SJCRH30 (cell line): ENCODE measurements around the gene COL9A1. TPM values are rescaled to one million over a fixed set of nuclear protein-coding genes. Genes with fewer than 3 reads are reported as not detected.

ENCODE experiments used
- DNase-seq, 2 experiments: peaks; one replicate each; pipeline ENCODE4 v3.0.0-alpha.2; 2015 to 2020
- H3K27ac ChIP-seq: fragments of 250-450 bp; sonication (Bioruptor Pico); 2 replicates; pipeline ENCODE4 v1.5.1; 2020; ENCODE audit warnings: mild to moderate bottlenecking, moderate library complexity
- H3K27me3 ChIP-seq: fragments of 250-450 bp; sonication (Bioruptor Pico); 2 replicates; pipeline ENCODE4 v1.5.1; 2020; ENCODE audit warnings: mild to moderate bottlenecking, moderate library complexity
- H3K36me3 ChIP-seq: fragments of 250-450 bp; sonication (Bioruptor Pico); 2 replicates; pipeline ENCODE4 v1.5.1; 2020; ENCODE audit warnings: mild to moderate bottlenecking, moderate library complexity
- H3K4me1 ChIP-seq: fragments of 250-450 bp; sonication (Bioruptor Pico); 2 replicates; pipeline ENCODE4 v1.5.1; 2020; ENCODE audit warnings: mild to moderate bottlenecking, moderate library complexity
- H3K4me3 ChIP-seq: fragments of 250-450 bp; sonication (Bioruptor Pico); 2 replicates; pipeline ENCODE4 v1.5.1; 2020; ENCODE audit warnings: mild to moderate bottlenecking, moderate library complexity
- H3K9me3 ChIP-seq: fragments of 250-450 bp; sonication (Bioruptor Pico); replicated peaks from 2 replicates; pipeline ENCODE4 v1.5.1; 2020; ENCODE audit warnings: mild to moderate bottlenecking, moderate library complexity
- total RNA-seq: library from RNA; depleted of rRNA; stranded (reverse); fragments of >200 nt; shearing (Covaris generic); gene quantifications from 2 replicates; pipeline ENCODE4 v1.2.3, GENCODE V29; 2014

COL9A1 gene
- total RNA-seq, 1 experiment from 2014 or later, result 4.8 TPM

DNA sequence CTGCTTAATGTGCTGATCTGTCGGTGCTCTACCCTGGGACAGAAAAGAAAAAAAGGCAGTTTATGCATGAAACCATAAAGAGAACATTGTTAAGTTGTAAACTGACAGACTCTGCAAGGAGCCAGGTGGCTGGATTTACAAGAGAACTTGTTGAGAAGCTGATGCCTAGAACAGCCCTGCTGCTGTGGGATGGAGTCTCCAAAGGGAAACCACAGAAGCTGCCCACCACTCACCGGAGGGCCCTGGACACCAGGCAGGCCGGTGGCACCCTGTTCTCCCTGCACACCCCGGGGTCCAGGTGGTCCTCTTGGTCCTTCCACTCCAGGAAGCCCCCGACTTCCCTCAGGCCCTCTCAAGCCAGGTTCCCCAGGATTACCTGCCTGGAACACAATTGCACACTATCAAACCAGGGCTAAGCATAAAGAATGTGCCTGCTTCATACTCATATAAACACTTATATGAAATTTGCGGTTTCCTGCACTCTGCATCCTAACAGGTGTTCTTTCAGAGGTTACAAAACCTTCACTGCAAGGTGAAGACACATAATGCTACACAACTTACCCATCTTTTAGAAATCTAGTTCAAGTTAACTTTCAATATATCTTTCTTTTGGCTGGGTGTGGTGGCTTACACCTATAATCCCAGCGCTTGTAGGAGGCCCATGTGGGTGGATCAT lies 68.2 kb downstream of the COL9A1 start:
- peak; percentile 69 to 85 for DNase-seq
- Histone ChIP-seq H3K4me3 (no peak overlapping the region), H3K36me3 (no peaks in the 10 kb centered on the region)

DNA sequence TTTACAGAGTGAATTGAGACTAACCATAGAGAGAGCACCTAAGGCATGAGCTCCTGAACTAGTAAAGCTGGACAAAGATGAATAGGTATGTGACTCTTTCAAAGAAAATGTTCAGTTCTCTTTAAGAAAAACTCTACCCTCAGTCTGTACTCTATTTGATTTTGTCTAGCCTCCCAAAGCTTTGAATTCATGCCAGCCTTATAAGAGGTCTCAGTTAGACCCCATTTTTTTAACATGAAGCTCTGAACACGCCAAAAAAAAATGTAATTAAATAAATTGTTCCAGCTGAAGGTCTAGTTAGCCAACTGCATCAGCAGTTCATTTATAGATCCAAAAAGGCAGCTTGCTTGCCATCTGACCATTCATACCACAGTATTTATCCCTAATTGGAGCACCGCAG lies 71.6 kb downstream of the COL9A1 start:
- Histone ChIP-seq H3K36me3 (no peaks in the 10 kb centered on the region), H3K4me1 (peaks cover 12% of the 10 kb centered on the region; the same call in 1 of the 2 replicates), H3K27me3 (no peaks in the 10 kb centered on the region), H3K27ac (no peak overlapping the region), H3K9me3 (no peaks in the 10 kb centered on the region), H3K4me3 (no peak overlapping the region)
- no peak for DNase-seq

More for the DNA sequence above, 68.2 kb downstream of the COL9A1 start:
- H3K4me1 ChIP-seq, result peaks cover 12% of the 10 kb centered on the region; the same call in 1 of the 2 replicates
- H3K9me3 ChIP-seq, result no peaks in the 10 kb centered on the region
- H3K27ac ChIP-seq, result peak overlapping the region; percentile 41
- no peaks in the 10 kb centered on the region for H3K27me3 ChIP-seq

DNA sequence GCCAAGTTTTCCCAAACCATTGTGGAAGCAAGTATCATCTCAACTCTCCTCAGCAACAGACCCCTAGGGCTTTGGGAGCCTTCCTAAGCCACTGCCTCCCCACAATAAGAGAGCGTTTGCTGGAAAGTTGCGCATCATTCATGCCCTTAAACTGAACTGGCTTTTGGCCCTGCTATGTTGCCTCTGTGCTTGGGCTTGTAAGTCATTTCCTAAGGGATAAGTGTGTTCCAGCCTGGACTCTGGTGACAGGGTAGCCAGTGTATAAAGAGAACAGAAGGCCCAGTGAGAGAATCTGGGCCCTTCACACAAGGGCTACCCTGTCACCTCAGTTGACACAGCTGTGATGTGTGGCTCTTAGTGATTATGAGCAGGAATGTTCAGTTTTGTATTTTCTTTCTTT lies 77.8 kb downstream of the COL9A1 start:
- no peak overlapping the region; the same call in 1 of the 2 replicates for H3K27ac ChIP-seq
- DNase-seq, result peak; percentile 72 to 87
- no peaks in the 10 kb centered on the region for H3K27me3 ChIP-seq
- no peaks in the 10 kb centered on the region for H3K36me3 ChIP-seq
- no peak overlapping the region for H3K4me3 ChIP-seq
- H3K9me3 ChIP-seq, result no peaks in the 10 kb centered on the region
- H3K4me1 ChIP-seq, result 0 out of 2 replicates have a peak, but pooled peaks cover 3% of the 10 kb centered on the region

DNA sequence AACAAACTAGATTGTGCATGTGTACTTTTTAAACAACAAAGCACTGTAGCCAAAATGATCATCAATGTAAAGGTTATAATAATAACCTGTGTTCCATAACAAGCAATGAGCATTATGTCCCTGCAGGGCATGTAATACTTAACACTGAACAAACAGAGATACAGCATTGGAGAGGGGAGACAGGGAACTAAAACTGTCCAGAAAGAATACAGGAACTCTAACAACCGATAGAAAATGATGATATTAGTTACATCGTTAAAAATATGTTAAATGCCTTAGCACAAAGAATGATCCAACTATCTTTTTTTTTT lies 80.5 kb downstream of the COL9A1 start:
- 0 out of 2 replicates have a peak, but pooled peaks cover 3% of the 10 kb centered on the region for H3K4me1 ChIP-seq
- no peak overlapping the region for H3K27ac ChIP-seq
- DNase-seq, result no peak
- no peaks in the 10 kb centered on the region for H3K36me3 ChIP-seq
- no peak overlapping the region for H3K4me3 ChIP-seq
- H3K9me3 ChIP-seq, result no peaks in the 10 kb centered on the region
- H3K27me3 ChIP-seq, result no peaks in the 10 kb centered on the region

DNA sequence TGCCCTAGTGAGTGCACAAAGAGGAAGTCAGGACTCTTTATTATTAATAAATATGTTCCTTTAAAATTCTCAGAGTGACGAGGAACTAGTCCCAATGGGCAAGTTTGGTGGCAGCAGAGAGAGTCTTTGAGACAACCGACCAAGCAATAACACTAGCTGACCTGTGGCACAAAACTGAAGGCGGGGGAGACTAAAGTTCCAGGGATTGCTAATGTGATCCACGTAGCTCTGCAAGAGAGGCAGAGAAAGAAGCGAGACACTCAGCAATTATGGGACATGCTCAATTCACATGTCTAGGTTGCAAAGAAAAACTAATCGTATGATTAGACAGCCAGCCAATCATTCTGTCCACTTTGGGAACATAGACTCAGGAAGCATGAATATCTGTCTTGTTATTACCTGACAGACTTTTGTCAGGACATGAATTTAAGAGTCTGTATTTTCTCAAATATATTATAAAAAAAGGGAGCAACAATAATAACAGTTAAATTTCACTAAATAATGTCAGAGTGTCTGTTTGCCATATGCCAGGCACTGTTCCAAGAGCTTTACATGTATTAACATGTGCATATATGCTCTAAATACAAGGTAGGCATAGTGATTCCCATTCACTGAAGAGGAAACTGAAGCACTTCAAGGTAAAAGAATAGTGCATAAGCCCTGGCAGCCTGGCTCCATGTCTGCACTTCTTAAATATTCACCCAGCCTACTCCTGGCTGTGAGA lies 81.0 kb downstream of the COL9A1 start:
- Histone ChIP-seq H3K36me3 (no peaks in the 10 kb centered on the region), H3K4me3 (no peak overlapping the region), H3K4me1 (0 out of 2 replicates have a peak, but pooled peaks cover 3% of the 10 kb centered on the region), H3K9me3 (no peaks in the 10 kb centered on the region), H3K27ac (no peak overlapping the region), H3K27me3 (no peaks in the 10 kb centered on the region)
- no peak for DNase-seq

DNA sequence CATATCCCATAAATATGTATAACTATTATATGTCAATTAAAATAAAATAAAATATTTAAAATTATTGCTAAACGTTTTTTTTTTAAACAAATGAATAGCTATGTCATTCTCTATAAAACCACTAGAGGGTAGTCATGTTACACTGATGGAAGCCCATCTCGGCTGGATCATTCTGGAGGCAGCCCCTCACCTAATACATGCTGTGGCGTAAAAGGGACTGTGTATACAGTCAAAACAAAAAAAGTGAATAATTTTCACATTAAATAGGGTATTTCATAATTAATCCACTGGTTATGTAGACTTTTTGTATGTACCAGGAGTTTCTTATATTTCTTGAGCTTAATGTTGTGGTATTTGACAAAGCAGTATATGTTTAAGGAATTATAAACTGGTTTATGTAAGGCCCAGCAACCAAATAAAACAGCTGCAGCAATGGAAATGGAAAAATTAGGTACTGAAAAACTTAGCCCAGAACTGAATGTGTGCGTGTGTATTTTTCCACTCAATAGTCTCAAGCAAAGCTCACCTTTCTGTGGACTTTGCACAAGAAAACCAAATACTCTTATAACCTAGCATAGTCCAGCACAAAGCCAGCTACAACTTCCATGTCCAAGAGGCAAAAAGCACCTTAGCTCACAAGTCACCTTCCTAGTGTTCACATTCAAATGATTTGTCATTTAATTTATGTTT lies 81.7 kb downstream of the COL9A1 start:
- no peaks in the 10 kb centered on the region for H3K36me3 ChIP-seq
- 0 out of 2 replicates have a peak, but pooled peaks cover 3% of the 10 kb centered on the region for H3K4me1 ChIP-seq
- no peak overlapping the region for H3K4me3 ChIP-seq
- no peaks in the 10 kb centered on the region for H3K27me3 ChIP-seq
- H3K27ac ChIP-seq, result no peak overlapping the region
- peak; percentile 36 to 74 for DNase-seq
- no peaks in the 10 kb centered on the region for H3K9me3 ChIP-seq

DNA sequence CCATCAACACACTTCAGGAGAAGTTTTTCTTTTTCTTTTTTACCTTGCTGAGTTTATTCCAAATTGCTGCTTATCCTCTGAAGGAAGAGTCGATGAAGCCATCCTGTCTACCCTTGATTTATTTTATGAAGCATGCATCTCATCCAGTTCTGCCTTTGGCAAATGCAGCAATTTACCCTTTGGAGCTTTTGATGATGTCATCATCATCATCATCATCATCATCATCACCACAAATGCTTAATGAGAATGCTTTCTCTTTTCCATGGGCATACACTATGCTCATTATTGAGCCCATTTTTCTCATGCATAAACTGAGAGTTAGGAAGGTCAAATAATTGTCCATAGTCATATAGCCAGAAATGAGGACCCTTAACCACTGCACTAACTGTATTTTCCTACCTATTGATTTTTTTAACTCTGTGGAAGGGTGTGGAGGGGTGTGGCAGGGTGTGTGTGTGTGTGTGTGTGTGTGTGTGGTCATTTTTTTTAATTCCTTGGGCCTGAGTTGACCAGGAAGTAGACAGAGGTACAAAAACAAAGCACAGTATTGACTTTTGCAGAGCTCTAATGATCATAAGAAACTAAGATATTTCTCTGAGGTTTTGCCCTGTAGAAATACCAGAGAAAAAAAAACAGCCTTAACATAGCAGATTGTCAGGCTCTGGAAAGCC lies 82.8 kb downstream of the COL9A1 start:
- DNase-seq, result no peak
- H3K9me3 ChIP-seq, result no peaks in the 10 kb centered on the region

DNA sequence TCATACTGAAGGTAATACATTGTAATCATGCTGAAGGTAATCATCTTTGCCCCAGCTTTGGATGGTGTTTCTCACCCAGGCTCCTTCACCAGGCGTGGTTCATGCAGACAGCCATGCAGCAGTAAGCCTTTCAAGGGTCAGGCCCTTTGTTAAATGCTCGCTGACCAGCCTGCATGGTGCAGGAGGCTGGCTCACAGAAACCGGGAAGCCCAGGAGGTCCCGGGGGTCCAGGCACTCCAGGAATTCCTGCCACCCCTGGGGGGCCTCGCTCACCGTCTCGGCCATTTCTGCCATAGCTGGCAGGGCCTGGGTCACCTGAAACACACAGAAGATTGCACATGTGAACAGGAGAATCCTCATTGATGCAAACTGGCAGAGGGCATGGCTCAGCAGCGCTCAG lies 86.1 kb downstream of the COL9A1 start:
- no peak for DNase-seq
- Histone ChIP-seq H3K4me3 (no peak overlapping the region), H3K4me1 (0 out of 2 replicates have a peak, but pooled peaks cover 3% of the 10 kb centered on the region), H3K27ac (no peak overlapping the region), H3K27me3 (no peaks in the 10 kb centered on the region), H3K9me3 (no peaks in the 10 kb centered on the region), H3K36me3 (no peaks in the 10 kb centered on the region)

More for the DNA sequence above, 82.8 kb downstream of the COL9A1 start:
- no peaks in the 10 kb centered on the region for H3K36me3 ChIP-seq
- 0 out of 2 replicates have a peak, but pooled peaks cover 3% of the 10 kb centered on the region for H3K4me1 ChIP-seq
- no peaks in the 10 kb centered on the region for H3K27me3 ChIP-seq
- H3K4me3 ChIP-seq, result no peak overlapping the region
- no peak overlapping the region for H3K27ac ChIP-seq

DNA sequence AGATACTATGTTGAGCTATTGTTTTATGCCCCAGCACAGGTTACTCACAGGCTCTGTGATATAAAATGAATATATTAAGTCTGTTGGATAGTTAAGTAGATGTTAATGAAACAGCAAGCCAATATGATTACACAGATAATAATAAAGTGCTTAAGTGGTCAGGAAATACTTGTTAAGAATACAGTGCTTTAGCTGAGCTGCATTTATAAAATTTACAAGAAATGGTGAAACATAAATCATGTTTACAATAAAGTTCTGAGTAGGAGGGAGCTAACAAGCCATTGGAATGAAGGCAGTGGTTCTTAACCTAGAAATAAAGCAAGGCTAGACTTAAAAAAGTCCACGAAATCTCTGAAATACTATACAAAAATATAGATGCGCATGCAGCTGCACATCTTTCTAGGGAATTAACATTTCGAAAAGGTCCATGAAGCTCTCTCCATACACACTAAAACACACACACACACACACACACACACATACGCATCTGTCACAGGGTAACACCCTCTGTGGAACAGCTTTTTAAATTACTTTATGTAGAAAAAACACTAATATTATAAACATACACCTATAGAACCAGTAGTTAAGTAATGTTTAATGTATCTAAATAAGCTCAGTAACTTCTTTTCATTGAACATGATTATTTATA lies 87.3 kb downstream of the COL9A1 start:
- Histone ChIP-seq H3K4me1 (no peaks in the 10 kb centered on the region), H3K27me3 (no peaks in the 10 kb centered on the region), H3K36me3 (no peaks in the 10 kb centered on the region), H3K27ac (no peak overlapping the region), H3K9me3 (no peaks in the 10 kb centered on the region), H3K4me3 (no peak overlapping the region)
- no peak for DNase-seq

DNA sequence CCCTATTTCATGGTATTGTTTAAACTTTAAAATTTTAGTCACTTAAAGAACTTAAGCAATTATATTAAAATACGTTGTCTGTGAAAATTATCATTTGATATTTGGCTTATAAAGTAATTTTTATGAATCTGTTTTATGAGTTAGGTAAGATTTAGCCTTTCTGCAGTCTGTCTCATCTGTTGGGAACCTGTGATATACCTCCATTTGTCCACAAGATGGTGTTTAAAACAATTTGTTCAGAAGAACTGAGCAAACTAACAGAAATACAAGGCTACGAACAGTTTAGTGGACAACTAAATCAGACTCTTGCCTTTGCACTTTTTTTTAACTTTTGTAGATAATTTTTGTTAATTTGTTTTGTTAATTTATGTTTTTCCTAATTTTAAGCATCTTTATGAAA lies 92.4 kb downstream of the COL9A1 start:
- no peak overlapping the region for H3K27ac ChIP-seq
- peak in 1 of 2 experiments; percentile 36 for DNase-seq
- H3K27me3 ChIP-seq, result no peaks in the 10 kb centered on the region
- no peak overlapping the region for H3K4me3 ChIP-seq
- H3K9me3 ChIP-seq, result no peaks in the 10 kb centered on the region
- no peaks in the 10 kb centered on the region for H3K36me3 ChIP-seq
- no peaks in the 10 kb centered on the region for H3K4me1 ChIP-seq

DNA sequence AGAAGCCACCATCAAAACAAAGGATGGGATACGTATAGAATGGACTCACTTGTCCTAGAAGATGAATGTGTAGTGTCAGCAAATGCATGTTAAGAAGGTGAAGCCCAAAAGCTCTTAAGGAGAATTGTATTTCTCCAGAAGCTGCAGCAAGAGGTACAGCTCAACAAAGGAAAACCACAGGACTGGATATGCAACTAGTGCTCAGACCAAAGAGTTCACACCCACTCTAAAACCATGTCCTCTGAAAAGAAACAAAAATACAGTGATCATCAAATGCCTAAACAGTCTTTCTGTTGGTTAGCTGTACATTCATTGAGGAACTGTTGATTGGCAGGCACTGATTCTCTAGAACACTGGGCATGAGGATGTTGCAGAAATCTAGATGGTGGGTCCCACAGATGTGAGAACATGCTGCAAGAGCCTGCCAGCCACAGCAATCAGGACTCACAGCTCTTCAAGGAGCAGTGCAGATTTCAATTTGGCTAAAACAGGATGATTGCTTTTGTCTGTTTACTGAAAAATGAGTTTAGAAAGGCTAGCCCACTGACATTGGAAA lies 94.6 kb downstream of the COL9A1 start:
- no peaks in the 10 kb centered on the region for H3K4me1 ChIP-seq
- H3K27me3 ChIP-seq, result no peaks in the 10 kb centered on the region
- no peaks in the 10 kb centered on the region for H3K9me3 ChIP-seq
- H3K27ac ChIP-seq, result no peak overlapping the region
- no peak for DNase-seq
- no peaks in the 10 kb centered on the region for H3K36me3 ChIP-seq
- H3K4me3 ChIP-seq, result no peak overlapping the region

DNA sequence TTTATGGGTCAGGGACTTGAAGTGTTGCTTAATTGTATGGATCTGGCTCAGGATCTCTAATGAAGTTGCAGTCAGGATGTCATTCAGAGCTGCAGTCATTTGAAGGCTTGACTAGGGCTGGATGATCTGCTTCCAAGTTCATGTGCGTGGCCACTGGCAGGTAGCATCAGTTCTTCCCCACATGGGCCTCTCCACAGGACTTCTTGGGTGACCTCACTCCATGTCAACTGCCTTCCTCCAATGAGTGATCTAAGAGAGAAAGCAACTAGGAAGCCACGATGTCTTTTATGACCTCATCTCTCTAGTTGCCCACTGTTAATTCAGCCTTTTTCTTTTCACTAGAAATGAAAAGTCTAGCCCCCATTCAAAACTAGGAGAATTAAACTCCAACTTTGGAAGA lies 104.1 kb downstream of the COL9A1 start:
- Histone ChIP-seq H3K4me1 (no peaks in the 10 kb centered on the region), H3K27ac (no peak overlapping the region), H3K9me3 (no peaks in the 10 kb centered on the region), H3K4me3 (no peak overlapping the region), H3K36me3 (no peaks in the 10 kb centered on the region), H3K27me3 (no peaks in the 10 kb centered on the region)
- no peak for DNase-seq

DNA sequence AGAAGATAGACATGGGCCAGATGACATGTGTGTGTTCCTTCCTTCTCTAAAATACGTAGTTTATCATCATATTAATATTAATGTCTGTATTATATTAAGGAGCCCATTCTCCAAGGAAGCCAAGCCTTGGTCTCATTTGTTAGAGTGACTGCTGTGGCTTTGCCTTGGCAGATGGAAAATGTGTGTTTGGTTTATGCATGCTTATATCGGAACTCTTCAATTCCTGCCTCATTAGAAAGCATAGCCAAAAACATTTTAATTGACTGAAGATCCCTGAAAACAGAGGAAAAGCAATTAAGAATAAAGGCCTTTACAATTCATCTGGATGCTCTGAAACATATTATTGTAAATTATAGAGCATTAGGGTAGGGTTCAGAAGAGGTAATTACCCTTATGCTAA lies 106.4 kb downstream of the COL9A1 start:
- Histone ChIP-seq H3K27ac (no peak overlapping the region), H3K36me3 (no peaks in the 10 kb centered on the region), H3K9me3 (no peaks in the 10 kb centered on the region), H3K27me3 (no peaks in the 10 kb centered on the region), H3K4me3 (no peak overlapping the region), H3K4me1 (no peaks in the 10 kb centered on the region)
- no peak for DNase-seq

DNA sequence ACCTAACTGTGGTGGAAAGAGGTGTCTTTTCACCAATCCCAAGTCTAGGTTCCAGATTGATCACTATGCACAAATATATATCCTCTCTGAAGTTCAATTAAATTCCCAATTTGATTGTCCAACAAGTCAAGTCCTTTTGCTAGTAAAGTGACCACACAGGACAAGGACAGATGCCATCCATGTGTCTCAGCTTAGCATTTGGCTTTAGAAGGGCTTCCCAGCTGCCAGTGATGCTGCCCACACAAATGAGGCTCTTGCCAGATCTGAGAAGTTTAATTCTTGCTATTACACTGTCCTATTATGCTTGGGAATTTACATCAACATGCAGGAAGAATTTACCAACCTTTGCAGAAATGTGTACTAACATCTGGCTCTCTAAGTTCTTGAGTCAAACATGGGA lies 108.5 kb downstream of the COL9A1 start:
- H3K4me1 ChIP-seq, result no peaks in the 10 kb centered on the region
- H3K27me3 ChIP-seq, result no peaks in the 10 kb centered on the region
- no peak for DNase-seq
- H3K9me3 ChIP-seq, result no peaks in the 10 kb centered on the region
- no peak overlapping the region for H3K27ac ChIP-seq
- H3K36me3 ChIP-seq, result no peaks in the 10 kb centered on the region
- H3K4me3 ChIP-seq, result no peak overlapping the region
